ENCODE data around the gene TLCD5.

DNA sequence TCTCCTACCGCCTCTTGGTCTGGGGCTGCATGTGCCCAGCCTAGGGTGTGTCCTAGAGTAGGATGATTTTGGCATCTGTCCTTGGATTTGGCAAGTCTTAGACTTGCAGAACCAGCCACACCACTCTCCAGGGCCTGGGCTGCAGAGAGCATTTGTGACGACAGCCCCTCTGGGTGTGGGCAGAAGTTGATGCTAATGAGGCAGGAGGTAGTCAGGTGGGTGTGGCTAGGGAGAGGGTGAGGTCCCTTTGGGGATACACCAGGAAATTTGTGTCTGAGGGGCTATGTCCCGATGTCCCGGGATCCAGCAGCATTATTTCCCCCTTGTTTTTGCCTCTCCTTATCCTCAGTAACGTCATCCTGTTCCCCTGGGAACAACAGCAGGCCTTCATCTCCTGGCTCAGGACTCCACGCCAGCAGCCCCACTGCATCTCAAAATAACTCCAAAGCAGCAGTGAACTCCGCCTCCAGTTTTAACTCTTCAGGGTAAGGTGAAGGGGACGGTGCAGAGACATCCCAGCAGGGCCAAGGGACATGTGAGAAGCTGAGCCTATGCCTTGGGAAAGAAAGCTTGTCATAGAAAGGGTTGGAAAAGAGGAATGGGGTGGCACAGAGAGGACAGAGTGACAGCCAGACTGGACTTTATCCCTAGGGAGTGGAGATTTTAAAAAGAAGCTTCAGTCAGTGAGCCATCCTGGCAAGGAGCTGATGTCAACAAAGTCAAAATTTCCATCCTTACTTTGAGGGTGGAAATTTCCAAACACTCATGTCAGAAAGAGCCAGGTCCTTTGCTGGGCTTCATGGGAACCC, 8.0 kb upstream of the TLCD5 start:
- TF ChIP-seq, protein P1, sequence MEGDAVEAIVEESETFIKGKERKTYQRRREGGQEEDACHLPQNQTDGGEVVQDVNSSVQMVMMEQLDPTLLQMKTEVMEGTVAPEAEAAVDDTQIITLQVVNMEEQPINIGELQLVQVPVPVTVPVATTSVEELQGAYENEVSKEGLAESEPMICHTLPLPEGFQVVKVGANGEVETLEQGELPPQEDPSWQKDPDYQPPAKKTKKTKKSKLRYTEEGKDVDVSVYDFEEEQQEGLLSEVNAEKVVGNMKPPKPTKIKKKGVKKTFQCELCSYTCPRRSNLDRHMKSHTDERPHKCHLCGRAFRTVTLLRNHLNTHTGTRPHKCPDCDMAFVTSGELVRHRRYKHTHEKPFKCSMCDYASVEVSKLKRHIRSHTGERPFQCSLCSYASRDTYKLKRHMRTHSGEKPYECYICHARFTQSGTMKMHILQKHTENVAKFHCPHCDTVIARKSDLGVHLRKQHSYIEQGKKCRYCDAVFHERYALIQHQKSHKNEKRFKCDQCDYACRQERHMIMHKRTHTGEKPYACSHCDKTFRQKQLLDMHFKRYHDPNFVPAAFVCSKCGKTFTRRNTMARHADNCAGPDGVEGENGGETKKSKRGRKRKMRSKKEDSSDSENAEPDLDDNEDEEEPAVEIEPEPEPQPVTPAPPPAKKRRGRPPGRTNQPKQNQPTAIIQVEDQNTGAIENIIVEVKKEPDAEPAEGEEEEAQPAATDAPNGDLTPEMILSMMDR (IDR thresholded peaks at IDR 0.05) = no peak
- TF ChIP-seq EZH2 (IDR thresholded peaks at IDR 0.05; ENCODE audit: borderline replicate concordance, insufficient read depth, low read depth, low read length, poor library complexity, severe bottlenecking) = no peak

All from B cell (primary cell).